Mesothelial cell of epicardium (in vitro differentiated cells): ENCODE measurements around the gene CDC25C. TPM values are rescaled to one million over a fixed set of nuclear protein-coding genes. Genes with fewer than 3 reads are reported as not detected.

Source experiments
- DNase-seq, 2 experiments: peaks; one replicate each; pipeline ENCODE4 v3.0.0; 2021; ENCODE audit warnings: low spot score in 2 of 2; ENCODE audit not compliant: unreplicated experiment in 2 of 2
- H3K27ac Mint-ChIP-seq: 2 replicates; pipeline ENCODE4 v1.8.0; 2021; ENCODE audit warnings: mixed read lengths
- H3K27me3 Mint-ChIP-seq: 2 replicates; pipeline ENCODE4 v1.8.0; 2021; ENCODE audit warnings: low read depth, mixed read lengths
- H3K36me3 Mint-ChIP-seq: 2 replicates; pipeline ENCODE4 v1.8.0; 2021; ENCODE audit warnings: mixed read lengths
- H3K4me1 Mint-ChIP-seq: 2 replicates; pipeline ENCODE4 v1.8.0; 2021; ENCODE audit warnings: mixed read lengths
- H3K4me3 Mint-ChIP-seq: 2 replicates; pipeline ENCODE4 v1.8.0; 2021; ENCODE audit warnings: mild to moderate bottlenecking, moderate library complexity, mixed read lengths
- H3K9me3 Mint-ChIP-seq: 2 replicates; pipeline ENCODE4 v1.8.0; 2021; ENCODE audit warnings: mixed read lengths
- total RNA-seq: library from RNA; stranded (reverse); gene quantifications from 3 replicates; pipeline ENCODE4 v1.2.1, GENCODE V29; 2021
- TF ChIP-seq, protein P1 (sequence below): fragments of 200-600 bp; sonication (generic); IDR thresholded peaks from one replicate; pipeline ENCODE4 v1.5.0; 2021; ENCODE audit warnings: antibody characterized with exemption; ENCODE audit not compliant: unreplicated experiment

Gene CDC25C
- total RNA-seq, 1 donor from 2014 or later = 6.7 TPM

- no peak overlapping the region for H3K27ac Mint-ChIP-seq
- no peak overlapping the region for H3K4me3 Mint-ChIP-seq
- TF ChIP-seq, protein P1, sequence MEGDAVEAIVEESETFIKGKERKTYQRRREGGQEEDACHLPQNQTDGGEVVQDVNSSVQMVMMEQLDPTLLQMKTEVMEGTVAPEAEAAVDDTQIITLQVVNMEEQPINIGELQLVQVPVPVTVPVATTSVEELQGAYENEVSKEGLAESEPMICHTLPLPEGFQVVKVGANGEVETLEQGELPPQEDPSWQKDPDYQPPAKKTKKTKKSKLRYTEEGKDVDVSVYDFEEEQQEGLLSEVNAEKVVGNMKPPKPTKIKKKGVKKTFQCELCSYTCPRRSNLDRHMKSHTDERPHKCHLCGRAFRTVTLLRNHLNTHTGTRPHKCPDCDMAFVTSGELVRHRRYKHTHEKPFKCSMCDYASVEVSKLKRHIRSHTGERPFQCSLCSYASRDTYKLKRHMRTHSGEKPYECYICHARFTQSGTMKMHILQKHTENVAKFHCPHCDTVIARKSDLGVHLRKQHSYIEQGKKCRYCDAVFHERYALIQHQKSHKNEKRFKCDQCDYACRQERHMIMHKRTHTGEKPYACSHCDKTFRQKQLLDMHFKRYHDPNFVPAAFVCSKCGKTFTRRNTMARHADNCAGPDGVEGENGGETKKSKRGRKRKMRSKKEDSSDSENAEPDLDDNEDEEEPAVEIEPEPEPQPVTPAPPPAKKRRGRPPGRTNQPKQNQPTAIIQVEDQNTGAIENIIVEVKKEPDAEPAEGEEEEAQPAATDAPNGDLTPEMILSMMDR = no peak
- no peak for DNase-seq
- no peaks in the 10 kb centered on the region for H3K4me1 Mint-ChIP-seq
- peaks cover 19% of the 10 kb centered on the region for H3K36me3 Mint-ChIP-seq
- H3K27me3 Mint-ChIP-seq = no peaks in the 10 kb centered on the region
- H3K9me3 Mint-ChIP-seq = peaks cover 6% of the 10 kb centered on the region
Observed at GRCh38 chr5:138316355-138316754, 15.2 kb downstream of the CDC25C start.

- Mint-ChIP-seq H3K4me3 (no peak overlapping the region), H3K27ac (no peak overlapping the region)
- DNase-seq = peak in 1 of 2 experiments; percentile 19
Observed at GRCh38 chr5:138315751-138316278, 15.8 kb downstream of the CDC25C start.

GRCh38 chr5:138305797-138306196 lies 25.8 kb downstream of the CDC25C start:
- Mint-ChIP-seq H3K36me3 (peaks cover 6% of the 10 kb centered on the region), H3K27me3 (no peaks in the 10 kb centered on the region), H3K4me1 (no peaks in the 10 kb centered on the region), H3K9me3 (no peaks in the 10 kb centered on the region), H3K4me3 (no peak overlapping the region), H3K27ac (no peak overlapping the region)
- no peak for DNase-seq
- TF ChIP-seq, protein P1 = no peak

More at GRCh38 chr5:138315751-138316278, 15.8 kb downstream of the CDC25C start:
- Mint-ChIP-seq H3K36me3 (peaks cover 19% of the 10 kb centered on the region), H3K9me3 (peaks cover 6% of the 10 kb centered on the region), H3K4me1 (no peaks in the 10 kb centered on the region), H3K27me3 (no peaks in the 10 kb centered on the region)
- TF ChIP-seq, protein P1 = no peak

DNA sequence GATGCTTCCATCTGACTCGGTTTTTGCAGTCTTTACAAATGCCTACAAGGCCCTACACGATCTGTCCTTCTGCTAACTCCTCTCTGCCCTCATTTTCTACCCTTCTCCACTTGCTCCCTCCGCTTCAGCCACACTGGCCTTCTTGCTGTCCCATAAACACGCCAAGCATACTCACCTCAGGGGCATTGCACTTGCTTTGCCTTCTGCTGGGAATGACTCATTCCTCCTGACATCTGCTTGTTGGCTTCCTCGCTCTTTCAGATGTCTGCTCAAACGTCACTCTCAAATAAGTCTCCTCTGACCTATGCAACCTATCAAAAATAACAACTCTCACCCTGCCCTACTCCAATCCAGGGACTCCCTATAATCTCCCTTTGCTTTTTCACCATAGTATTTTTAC lies 28.2 kb downstream of the CDC25C start:
- Mint-ChIP-seq H3K4me1 (no peaks in the 10 kb centered on the region), H3K27ac (no peak overlapping the region), H3K4me3 (no peak overlapping the region), H3K9me3 (peaks cover 9% of the 10 kb centered on the region), H3K27me3 (no peaks in the 10 kb centered on the region), H3K36me3 (peaks cover 16% of the 10 kb centered on the region)
- TF ChIP-seq, protein P1 = no peak
- no peak for DNase-seq

- Mint-ChIP-seq H3K4me1 (no peaks in the 10 kb centered on the region), H3K4me3 (no peak overlapping the region), H3K27ac (no peak overlapping the region), H3K27me3 (no peaks in the 10 kb centered on the region), H3K36me3 (no peaks in the 10 kb centered on the region), H3K9me3 (no peaks in the 10 kb centered on the region)
- DNase-seq = no peak
- TF ChIP-seq, protein P1 = no peak
Observed at GRCh38 chr5:138289296-138289695, 42.3 kb downstream of the CDC25C start.

DNA sequence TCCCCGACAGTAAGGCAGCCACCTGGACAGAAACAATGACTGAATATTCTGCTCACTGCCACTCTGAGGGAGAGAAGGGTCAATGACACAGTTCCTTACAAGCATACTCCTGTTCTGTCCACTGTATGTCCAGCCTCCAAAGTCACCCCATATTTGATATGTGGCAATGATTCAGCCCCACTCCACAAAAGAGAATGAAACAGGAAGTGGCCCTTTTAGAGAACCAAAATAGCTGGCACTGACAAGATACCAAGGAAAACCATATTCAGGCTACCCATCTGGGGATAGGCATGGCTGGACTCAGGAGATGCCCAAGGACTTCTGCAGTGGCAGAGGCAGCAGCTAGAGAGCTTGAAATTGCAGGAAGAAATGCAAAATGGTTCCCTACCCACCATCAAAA lies 44.4 kb downstream of the CDC25C start:
- Mint-ChIP-seq H3K27me3 (no peaks in the 10 kb centered on the region), H3K36me3 (no peaks in the 10 kb centered on the region), H3K27ac (no peak overlapping the region), H3K4me1 (peaks cover 6% of the 10 kb centered on the region), H3K9me3 (no peaks in the 10 kb centered on the region), H3K4me3 (no peak overlapping the region)
- DNase-seq = no peak
- TF ChIP-seq, protein P1 = no peak
